Stimulated activated CD4-positive, alpha-beta T cell treated with anti-CD3 and anti-CD28 coated beads, Interleukin-15, amount 100 ng/mL, for 1 hour (primary cell): Measurements from ENCODE around the gene ATP6V1A.

Experiments
- DNase-seq, 2 donors: peaks; one replicate each; pipeline ENCODE4 v3.0.0-alpha.2; 2020; ENCODE audit warnings: low read depth in 1 of 2, low spot score in 1 of 2

ATP6V1A gene

DNA sequence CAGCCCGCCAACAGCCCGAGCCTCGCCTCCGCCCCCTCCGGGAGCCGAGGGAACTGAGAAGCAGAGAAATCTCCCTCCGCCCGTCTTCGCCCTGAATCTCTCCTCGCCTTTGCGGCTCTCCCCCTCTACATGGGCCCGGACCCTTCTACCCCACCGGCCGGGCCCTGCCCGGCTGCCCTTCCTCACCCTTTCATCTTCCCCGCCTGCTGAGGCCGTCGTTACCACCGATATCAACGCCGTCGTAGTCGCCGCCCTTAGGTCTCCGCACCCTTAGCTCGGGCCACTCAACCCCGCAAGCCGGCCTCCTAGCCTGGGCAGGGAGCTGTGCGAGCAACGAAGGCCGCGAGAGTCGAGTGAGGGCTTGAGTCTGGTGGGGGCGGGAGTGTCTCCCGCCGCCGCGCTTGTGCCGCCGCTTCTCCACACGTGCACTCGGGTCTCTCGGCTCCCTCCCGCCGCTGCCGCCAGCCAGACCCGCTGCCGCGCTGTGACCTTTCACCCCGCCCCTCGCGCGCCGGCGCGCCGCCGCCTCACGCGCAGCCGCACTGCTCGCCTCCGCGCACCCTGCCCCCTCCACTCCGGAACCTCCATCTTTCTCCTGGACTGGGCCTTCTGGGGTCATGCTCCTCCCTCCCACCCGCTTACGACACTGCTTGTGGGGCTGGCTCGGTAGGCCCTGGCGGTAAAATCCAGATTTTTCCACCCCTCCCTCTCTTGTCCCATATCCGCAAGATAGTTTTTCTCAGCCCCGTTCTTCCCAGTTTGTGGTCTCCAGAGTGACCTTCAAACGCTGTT lies 883 bp upstream of the ATP6V1A start, which contains the start of gene NAA50:
Gene NAA50, minus strand, starts transcription at position 494 of the 792 bp plus-strand sequence. Its CDS starts 300 bp downstream, at position 194.
- peak; percentile 90 to 94 for DNase-seq

DNA sequence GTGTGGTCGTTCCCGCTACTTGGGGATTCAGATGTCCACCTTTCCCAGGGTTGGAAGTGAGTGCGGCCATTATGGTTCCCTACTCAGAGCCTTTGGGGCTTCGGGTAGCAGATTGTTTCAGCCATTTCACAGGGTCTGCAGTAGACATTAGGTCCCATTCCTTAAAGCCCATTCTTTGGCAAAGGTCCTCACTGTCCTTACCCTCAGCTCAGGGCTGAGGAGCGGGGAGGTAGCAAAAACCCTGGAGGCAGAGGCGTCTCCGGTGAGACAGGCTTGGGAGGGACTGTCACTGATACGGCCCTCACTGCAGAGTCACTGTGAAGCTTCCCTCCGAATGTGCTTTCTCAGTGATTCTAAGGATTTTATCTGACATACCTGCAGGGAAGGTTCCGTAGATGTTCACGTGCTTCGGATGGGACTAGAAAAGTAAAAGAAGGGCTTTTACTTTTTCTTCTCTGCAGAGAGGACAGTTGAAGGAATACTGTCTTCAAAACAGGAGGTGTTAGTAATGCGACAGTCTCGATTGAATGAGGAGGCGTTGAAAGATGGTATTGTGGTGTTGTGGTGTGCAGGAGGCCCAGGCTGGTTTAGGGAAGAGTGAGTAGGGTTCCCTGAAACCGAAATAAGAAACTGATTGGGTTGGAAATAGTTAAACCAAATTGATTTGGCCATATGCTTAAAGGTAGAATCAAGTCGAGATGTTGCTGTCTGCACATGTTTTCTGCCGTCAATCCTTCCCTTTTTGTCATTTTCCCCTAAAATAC lies 630 bp downstream of the ATP6V1A start:
- DNase-seq, result peak in 1 of 2 donors; percentile 15

DNA sequence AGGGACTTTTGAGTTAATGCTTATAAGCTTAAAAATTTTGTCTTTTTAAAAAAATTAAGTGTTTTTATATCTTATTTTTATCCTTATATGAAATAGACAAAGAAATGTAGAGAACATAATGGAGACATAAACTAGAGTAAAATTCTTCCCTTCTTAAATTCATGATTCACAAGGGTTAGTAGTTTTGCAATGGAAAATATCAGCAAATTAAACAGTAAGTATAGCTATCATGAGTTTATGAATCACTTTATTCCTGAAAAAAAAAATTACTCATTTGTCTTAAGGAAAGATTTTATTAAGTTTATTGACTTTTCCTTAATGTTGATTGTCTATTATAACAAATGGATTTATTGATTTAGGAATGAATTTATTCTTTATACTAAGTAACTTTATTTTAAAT lies 4.3 kb downstream of the ATP6V1A start:
- DNase-seq, result no peak

DNA sequence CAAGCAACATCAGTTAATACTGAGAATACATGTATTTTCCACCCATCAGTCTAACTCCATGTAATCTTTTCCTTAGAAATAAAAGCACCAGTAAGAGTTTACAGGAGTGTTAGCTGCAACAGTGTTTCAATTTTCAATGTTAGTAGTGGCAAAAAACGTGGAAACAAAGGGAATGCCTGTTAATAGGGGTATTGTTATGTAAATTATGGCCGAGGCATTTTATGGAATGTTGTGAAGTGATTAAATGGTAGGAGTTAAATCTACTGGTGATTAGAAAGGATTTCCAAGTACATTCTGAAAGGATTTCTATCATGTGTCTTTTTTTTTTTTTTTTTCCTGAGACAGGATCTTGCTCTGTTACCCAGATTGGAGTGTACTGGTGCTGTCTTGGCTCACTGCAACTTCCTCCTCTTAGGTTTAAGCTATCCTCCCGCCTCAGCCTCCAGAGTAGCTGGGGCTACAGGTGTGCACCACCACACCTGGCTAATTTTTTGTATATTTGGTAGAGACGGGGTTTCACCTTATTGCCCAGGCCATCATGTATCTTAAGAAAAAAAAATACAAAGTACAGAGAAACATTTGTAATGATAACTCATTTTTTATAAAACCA lies 6.6 kb downstream of the ATP6V1A start:
- no peak for DNase-seq

DNA sequence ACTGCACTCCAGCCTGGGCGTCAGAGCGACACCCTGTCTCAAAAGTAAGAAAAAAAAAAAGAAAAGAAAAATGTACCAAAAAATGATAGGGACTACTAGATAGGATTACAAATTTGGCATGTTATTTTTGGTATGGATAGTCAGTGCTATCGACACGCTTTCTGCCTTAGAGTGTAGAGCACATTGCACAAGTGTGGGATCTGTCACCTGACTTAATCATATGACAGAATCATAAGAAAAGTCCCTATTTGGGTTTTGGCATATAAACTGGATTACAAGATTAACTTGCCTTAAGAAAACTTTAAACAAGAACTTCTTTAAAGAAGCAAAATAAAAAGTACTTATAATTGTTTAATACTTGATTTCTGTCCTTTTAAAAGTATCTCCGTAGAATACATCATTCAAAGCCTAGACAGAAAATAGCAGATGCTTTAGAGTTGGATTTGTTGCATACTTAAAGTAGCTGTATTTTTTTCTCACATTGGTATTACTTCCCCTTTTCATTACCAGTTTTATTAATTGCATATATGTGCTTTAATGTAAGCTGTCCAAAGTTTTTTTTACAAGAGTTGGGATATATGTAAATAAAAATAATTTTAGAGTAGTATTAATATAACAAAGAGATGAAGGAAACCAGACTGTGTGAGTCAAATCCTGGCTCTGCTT lies 7.8 kb downstream of the ATP6V1A start:
- no peak for DNase-seq

DNA sequence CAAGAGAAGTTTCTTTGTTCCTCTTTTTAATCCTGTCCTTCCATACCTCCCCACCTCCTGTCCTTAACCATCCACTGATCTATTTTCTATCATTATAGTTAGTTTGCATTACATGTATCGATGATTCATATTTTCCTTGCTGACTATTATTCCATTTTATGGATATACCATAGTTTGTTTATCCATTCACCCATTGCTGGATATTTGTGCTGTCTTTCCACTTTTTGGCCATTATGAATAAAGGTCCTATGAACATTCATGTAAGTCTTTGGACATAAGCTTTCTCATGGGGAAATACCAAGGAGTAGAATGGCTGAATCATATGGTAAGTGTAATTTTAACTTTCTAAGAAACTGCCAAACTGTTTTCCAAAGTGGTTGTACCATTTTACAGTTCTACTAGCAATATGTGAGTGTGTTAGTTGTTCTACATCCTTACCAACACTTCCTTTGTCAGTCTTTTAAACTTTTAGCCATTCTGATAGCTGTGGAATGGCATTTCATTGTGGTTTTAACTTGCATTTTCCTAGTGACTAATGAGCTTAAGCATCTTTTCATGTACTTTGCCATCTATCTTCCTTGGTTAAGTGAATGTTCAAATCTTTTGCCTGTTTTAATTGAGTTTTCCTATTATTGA lies 11.7 kb downstream of the ATP6V1A start:
- no peak for DNase-seq

DNA sequence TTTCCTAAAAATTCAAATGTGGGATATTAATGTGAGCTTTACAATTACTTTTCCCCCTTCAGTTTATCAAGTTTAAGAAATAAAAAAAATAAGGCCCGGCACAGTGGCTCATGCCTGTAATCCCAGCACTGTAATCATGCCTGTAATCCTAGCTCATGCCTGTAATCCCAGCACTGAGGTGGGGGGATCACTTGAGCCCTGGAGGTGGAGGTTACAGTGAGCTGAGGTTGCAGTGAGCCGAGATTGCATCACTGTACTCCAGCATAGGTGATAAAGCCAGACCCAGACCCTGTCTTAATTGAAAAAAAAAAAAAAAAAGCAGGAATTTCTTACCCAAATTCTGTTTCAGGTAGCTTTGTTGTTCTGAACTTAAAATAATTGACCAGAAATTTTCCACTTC lies 17.9 kb downstream of the ATP6V1A start:
- no peak for DNase-seq

DNA sequence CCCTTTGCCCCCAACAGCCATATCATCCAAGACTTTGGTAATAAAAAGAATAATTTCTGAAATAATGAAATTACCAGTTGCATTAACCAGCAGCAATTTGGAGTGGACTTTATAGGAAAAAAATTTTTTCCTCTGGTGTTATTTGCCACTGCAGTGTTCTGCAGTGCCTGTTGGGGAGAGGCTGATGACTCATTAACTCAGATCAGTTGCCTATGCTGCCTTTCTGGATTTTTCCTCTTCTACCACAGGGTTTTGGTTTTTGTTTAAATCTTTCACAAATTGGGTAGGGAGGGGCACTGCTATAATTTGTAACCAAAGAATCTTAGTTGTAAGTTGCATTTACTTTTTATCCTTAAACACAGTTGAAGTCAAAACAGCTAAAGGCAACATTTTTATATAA lies 22.7 kb downstream of the ATP6V1A start:
- no peak for DNase-seq

DNA sequence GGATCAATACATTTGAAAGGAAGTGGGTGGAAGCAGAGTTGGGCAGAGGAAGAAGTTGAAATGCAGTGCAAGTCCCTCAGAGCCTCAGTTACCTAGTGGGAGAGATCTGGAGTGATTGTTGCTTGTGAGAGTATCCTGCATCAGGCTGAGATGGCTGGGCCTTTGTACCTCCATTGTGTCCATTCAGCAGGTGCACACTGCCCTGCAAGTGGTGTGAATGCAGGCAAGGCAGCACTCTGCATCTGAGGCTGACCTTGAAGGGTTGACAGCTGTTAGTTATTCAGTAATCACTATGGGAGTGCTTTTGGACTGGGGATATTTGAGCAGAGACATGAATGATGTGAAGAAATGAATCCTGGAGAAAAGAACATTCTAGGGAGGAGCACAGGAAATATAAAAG lies 25.2 kb downstream of the ATP6V1A start:
- no peak for DNase-seq

DNA sequence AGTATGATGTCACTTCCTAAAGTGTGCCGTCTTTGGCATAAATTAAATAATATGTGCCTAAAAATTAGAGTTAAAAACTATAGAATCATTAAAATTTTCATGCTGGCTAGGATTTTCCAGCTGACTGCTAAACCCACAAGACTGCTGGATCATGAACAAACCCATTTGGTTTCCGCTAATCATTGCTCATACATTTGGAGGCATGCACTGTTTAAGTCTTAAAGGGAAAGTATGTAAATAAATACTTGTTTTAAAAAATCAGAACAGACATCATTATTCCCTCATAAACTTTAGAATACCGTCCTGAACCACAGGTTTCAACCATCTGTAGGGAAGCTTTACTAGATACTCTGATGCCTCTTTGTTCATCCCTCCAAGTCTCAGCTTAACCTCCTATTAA lies 26.5 kb downstream of the ATP6V1A start:
- no peak for DNase-seq

DNA sequence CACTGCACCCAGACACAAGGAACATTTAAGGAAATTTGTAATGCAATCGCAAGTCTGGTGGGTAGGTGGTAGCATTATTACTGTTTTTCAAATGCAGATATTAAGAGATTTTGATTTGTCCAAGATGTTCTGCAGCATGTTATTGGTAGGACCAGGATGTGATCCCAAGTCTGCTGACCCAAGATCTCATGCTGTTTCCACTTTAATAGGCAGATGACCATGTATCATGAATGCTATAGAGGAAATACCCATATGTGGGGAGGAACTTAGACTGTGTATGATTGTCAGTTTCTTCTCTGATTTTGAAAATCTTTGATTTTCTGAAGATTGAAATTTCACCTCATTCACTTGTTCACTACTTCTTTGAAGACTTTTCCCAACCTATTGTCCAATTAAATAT lies 28.7 kb downstream of the ATP6V1A start:
- no peak for DNase-seq

DNA sequence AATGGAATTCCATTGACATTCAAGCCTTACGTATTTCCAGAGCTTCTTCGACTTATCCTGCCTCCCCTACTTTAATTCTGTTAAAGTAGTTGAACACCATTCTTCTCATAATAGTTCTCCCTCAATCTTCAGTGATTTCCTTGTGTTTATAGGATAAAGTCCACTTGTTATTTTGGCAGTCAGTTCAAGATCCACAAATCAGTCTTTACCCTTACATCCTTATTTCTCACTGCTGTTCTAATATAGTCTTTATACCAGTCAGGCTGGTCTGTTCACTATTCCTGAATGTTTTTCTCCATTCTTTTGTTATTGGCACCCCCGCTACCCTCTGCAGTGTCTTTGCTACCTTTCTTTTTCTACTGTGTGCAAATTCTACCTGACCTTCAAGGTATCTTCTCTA lies 29.7 kb downstream of the ATP6V1A start:
- DNase-seq, result no peak

DNA sequence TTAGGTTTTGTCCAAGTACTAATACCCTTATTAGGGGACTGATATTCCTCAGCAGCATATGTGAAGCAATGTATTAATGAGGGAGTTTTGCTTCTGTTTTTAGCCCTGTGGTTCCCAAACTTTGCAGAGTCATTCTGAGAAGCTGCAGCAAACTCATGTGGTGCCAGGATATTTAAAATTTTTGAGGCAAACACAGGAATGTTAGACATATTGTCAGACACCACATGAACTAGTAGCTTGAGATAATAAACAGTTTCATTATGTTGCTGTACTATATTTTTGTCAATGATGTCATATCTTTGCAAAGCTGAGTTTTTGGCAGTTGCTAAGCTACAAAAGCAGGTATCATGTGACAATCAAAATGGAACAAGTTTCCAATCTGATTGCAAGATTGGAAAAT lies 36.6 kb downstream of the ATP6V1A start:
- no peak for DNase-seq

DNA sequence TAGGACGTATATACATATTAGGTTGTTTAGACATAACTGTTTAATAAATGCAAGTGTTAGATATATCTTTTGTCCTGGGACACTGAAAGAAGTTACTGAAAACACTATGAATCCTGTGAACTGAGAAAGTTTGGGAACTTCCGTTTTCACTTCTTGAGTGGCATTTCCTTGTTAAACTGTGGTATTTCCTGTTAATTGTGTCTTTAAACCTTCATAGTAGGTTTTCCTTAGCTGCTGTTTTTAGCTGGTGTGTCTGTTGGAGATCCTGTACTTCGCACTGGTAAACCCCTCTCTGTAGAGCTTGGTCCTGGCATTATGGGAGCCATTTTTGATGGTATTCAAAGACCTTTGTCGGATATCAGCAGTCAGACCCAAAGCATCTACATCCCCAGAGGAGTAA lies 37.1 kb downstream of the ATP6V1A start:
- DNase-seq, result no peak

DNA sequence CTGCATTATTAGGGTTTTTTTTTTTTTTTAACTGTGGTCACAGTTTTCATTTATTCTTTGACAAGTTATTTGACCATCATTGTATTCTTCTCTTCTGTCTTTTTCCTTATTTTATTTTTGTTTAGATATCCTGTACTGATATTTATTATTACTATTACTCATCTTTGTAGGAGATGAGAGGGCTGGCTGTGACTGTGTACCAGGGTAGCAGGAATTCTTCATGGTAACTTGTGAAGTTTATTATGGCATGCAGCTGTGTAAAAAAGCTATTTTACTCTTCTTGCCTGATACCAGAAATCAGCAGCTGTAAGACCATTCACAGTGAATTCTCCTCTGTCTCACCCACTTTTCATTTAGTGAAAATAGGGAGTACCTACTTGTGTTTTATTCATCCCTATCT lies 44.5 kb downstream of the ATP6V1A start:
- DNase-seq, result no peak

DNA sequence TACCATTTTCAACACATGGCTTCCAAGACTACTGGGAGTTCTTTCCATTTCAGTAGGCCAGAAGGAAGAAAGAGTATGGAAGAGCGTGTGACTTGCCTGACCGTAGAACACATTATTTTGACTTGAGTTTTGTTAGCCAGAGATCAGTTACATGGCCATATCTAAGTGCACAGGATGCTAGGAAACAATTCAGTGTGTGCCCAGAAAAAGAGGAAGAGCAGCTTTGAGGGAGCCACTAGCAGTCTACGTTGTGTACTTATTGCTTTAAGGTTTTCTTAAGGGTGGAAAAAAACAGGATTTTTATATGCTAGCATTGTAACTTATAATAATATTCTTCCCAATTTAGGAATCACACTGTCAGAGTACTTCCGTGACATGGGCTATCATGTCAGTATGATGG lies 47.7 kb downstream of the ATP6V1A start:
- DNase-seq, result no peak

DNA sequence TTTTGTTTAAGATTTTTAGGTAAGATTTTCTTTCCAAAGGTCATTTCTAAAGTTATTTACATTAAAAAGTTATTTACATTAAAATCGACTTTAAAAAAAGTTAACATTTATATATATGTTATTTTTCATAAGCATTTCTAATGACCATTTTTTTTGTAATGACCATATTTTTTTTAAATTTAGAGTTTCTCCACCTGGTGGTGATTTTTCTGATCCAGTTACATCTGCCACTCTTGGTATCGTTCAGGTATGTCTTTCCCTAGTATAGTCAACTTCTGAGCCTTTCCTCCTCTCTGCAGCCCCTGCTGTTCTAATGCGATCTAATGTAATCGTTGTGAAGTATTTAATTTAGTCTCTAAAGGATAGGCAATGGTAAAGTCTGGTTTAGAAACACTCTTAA lies 48.9 kb downstream of the ATP6V1A start:
- no peak for DNase-seq

DNA sequence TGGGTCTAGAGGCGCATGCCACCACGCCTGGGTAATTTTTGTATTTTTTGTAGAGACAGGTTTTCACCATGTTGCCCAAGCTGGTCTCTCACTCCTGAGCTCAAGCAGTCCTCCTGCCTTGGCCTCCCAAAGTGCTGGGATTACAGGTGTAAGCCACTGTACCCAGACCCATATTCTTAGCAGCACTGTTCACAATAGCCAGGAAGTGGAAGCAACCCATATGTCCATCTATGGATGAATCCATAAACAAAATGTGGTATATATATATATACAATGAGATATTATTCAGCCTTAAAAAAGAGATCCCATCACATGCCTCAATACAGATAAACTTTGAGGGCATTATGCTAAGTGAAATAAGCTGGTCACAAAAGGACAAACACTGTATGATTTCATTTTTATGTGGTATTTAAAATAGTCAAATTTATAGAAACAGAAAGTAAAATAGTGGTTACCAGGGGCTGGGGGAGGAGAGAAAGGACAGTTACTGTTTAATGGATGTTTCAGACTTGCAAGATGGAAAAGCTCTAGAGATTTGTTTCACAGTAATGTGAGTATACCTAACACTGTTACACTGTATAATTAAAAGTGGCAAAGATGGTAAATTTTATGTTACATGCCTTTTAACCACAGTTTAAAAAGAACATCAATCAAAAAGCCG lies 56.1 kb downstream of the ATP6V1A start:
- no peak for DNase-seq

DNA sequence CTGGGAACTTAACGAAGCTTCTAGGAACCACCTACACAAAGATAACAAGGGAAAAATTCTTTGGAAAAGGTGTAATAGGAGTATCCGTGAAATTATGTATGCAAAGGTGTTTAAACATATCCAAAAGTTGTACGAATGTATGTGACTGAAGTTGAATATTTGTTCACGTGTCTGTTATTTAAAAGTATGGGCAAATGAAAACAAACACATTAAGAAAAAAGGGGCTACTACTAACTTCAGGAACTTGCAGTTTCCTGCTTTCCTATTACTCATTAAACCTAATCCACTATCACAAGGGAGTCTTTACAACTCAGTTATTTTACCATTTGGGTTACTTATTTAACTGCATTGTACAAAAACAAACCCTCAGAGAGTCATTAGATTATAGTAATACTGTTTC lies 57.8 kb downstream of the ATP6V1A start:
- DNase-seq, result no peak

DNA sequence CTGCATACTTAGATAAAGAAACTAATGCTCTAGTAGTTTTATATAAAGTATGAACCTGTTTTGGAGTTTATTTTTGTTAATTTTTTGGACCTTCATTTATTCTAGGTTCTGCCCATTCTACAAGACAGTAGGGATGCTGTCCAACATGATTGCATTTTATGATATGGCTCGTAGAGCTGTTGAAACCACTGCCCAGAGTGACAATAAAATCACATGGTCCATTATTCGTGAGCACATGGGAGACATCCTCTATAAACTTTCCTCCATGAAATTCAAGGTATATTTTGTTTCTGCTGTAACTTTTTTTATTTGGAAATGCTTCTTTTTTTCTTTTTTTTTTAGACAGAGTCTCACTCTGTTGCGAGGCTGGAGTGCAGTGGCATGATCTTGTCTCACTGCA lies 58.4 kb downstream of the ATP6V1A start:
- DNase-seq, result no peak

DNA sequence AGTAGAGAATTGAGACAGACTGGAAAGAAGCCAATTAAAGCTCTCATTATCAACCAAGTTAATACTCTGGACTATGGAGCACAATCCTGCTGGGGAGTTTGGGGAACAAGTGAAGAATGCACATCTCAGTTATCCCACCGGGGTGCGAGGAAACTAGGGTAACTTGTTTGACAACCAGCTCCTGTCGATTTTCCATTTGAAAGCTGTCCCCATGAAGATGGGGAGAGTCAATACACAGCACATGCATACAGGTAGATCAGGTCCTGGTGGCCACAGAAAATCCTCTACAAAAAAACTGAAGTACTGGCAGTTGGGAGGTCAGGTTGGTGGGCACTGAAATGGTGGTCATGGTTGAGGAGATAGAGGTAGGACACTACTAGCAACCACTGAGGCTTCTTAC lies 66.0 kb downstream of the ATP6V1A start:
- DNase-seq, result no peak
